ENCODE results near the gene SLC12A2. TPM values are rescaled to one million over a fixed set of nuclear protein-coding genes. Genes with fewer than 3 reads are reported as not detected.

SLC12A2 gene
- total and polyA plus RNA-seq, 3 experiments from 2014 or later, result 7.1 to 18.7 (median 16.7) TPM

- ChIA-PET POLR2A (no interaction called here), CTCF (interaction anchor here (1.0 to 1.2 kb wide), 3 partner anchors 9 to 636 kb away, joined by 3 to 6 read pairs (median 3); no protein-coding TSS in a partner anchor)
- H3K27ac ChIP-seq (ENCODE audit: low read depth, low read length), result no peak overlapping the region
- H3K4me1 Mint-ChIP-seq, result peaks cover 11 to 27% (median 24%) of the 10 kb centered on the region in 3 donors
- H3K36me3 ChIP-seq (ENCODE audit: insufficient read depth, low read length), result no peaks in the 10 kb centered on the region
- no peak for DNase-seq
- no peaks in the 10 kb centered on the region for H3K9me3 Mint-ChIP-seq
- no peak overlapping the region for H3K4me3 Mint-ChIP-seq
- H3K27me3 Mint-ChIP-seq, result peaks cover 1 to 4% of the 10 kb centered on the region in 2 donors
- peaks cover 22% of the 10 kb centered on the region for H3K4me1 ChIP-seq (ENCODE audit: insufficient read depth, low read length)
- H3K36me3 Mint-ChIP-seq, result peaks cover 0 to 2% (median 0%) of the 10 kb centered on the region in 3 donors
- no peak overlapping the region for H3K27ac Mint-ChIP-seq
- no peaks in the 10 kb centered on the region for H3K9me3 ChIP-seq (ENCODE audit: low read length)
- no peaks in the 10 kb centered on the region for H3K27me3 ChIP-seq (ENCODE audit: insufficient read depth, low read length, poor library complexity, severe bottlenecking)
- H3K4me3 ChIP-seq (ENCODE audit: low read length), result no peak overlapping the region
These were observed 116.0 kb downstream of the SLC12A2 start for GRCh38 chr5:128199611-128200010.

DNA sequence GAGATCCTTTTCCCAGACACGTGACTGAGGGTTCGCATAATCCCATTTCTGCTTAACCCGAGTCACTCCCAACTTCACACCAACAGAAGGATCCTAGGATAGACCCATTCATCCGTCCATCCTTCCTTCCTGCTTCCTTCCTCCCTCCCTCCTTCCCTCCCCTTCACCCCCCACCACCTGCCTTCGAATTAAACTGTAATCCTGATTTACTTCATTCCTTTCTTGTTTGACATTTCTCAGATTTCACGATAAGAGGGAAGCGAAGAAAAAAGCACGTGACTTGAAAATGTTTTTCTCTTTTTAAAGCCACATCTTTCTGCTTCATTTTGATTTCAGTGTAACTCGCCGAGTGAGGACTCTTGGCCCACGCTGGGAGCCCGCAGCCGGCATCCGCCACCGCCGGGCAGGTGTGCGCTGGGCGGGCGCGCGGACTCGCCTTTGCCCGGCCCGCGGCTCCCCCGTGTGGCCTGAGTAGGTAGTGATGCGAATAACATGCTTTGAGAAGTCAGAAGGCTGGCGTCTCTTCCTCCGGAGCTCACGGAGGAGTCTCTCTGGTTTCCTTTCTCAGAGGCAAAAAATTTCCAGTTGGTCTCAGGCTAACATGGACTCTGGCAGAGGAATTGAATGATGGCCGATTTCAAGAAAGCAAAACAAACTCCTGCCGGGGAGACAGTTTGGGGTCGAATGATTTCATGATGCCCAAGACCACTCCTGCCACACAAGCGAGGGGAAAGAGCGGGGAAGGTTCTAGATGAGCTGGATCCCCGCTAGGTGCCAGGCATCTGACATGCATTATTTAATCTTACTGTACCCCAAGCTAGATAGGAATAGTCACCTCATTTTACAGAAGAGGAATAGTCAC, 117.7 kb downstream of the SLC12A2 start:
- no peaks in the 10 kb centered on the region for H3K36me3 ChIP-seq (ENCODE audit: insufficient read depth, low read length)
- H3K9me3 ChIP-seq (ENCODE audit: low read length), result no peaks in the 10 kb centered on the region
- Mint-ChIP-seq H3K27ac (peak overlapping the region in 4 of 8 donors; percentile 3 to 35 (median 28)), H3K4me1 (peaks cover 11 to 27% (median 24%) of the 10 kb centered on the region in 3 donors), H3K36me3 (peaks cover 0 to 5% (median 2%) of the 10 kb centered on the region in 3 donors), H3K27me3 (peaks cover 1 to 4% of the 10 kb centered on the region in 2 donors), H3K9me3 (no peaks in the 10 kb centered on the region), H3K4me3 (peak overlapping the region in 6 of 7 donors; percentile 16 to 40 (median 27))
- H3K4me3 ChIP-seq (ENCODE audit: low read length), result no peak overlapping the region
- H3K27ac ChIP-seq (ENCODE audit: low read depth, low read length), result no peak overlapping the region
- peak; percentile 64 to 85 (median 72) for DNase-seq
- H3K4me1 ChIP-seq (ENCODE audit: insufficient read depth, low read length), result peaks cover 22% of the 10 kb centered on the region
- POLR2A ChIA-PET, result no interaction called here
- CTCF ChIA-PET, result interaction anchor here (0.6 to 1.8 kb wide), 19 partner anchors 9 to 640 kb away, joined by 3 to 14 read pairs (median 4); no protein-coding TSS in a partner anchor
- H3K27me3 ChIP-seq (ENCODE audit: insufficient read depth, low read length, poor library complexity, severe bottlenecking), result no peaks in the 10 kb centered on the region

GRCh38 chr5:128202320-128202719, 118.8 kb downstream of the SLC12A2 start:
- CTCF ChIA-PET, result interaction anchor here (0.8 to 1.8 kb wide), 9 partner anchors 9 to 641 kb away, joined by 3 to 14 read pairs (median 7); no protein-coding TSS in a partner anchor
- H3K36me3 Mint-ChIP-seq, result peaks cover 0 to 5% (median under 1%) of the 10 kb centered on the region in 3 donors

GRCh38 chr5:128208436-128208835, 124.9 kb downstream of the SLC12A2 start:
- CTCF ChIA-PET, result interaction anchor here (0.9 to 1.1 kb wide), 3 partner anchors 9 to 645 kb away, joined by 3 read pairs; no protein-coding TSS in a partner anchor
- Histone ChIP-seq H3K9me3 (ENCODE audit: low read length) (no peaks in the 10 kb centered on the region), H3K27me3 (ENCODE audit: insufficient read depth, low read length, poor library complexity, severe bottlenecking) (no peaks in the 10 kb centered on the region), H3K4me1 (ENCODE audit: insufficient read depth, low read length) (no peaks in the 10 kb centered on the region), H3K27ac (ENCODE audit: low read depth, low read length) (no peak overlapping the region), H3K4me3 (ENCODE audit: low read length) (no peak overlapping the region), H3K36me3 (ENCODE audit: insufficient read depth, low read length) (no peaks in the 10 kb centered on the region)
- peaks cover 2 to 3% (median 2%) of the 10 kb centered on the region in 3 donors for H3K4me1 Mint-ChIP-seq
- POLR2A ChIA-PET, result no interaction called here
- H3K27me3 Mint-ChIP-seq, result peaks cover 1 to 17% of the 10 kb centered on the region in 2 donors
- H3K4me3 Mint-ChIP-seq, result no peak overlapping the region
- DNase-seq, result no peak
- H3K9me3 Mint-ChIP-seq, result no peaks in the 10 kb centered on the region
- H3K36me3 Mint-ChIP-seq, result peaks cover 0 to 5% (median 0%) of the 10 kb centered on the region in 3 donors
- H3K27ac Mint-ChIP-seq, result no peak overlapping the region

More at GRCh38 chr5:128202320-128202719, 118.8 kb downstream of the SLC12A2 start:
- no peak for DNase-seq
- Mint-ChIP-seq H3K9me3 (no peaks in the 10 kb centered on the region), H3K27me3 (peaks cover 1 to 9% of the 10 kb centered on the region in 2 donors), H3K27ac (no peak overlapping the region), H3K4me1 (peaks cover 10 to 19% (median 18%) of the 10 kb centered on the region in 3 donors), H3K4me3 (no peak overlapping the region)
- H3K4me3 ChIP-seq (ENCODE audit: low read length), result no peak overlapping the region
- no peaks in the 10 kb centered on the region for H3K9me3 ChIP-seq (ENCODE audit: low read length)
- POLR2A ChIA-PET, result no interaction called here
- no peaks in the 10 kb centered on the region for H3K27me3 ChIP-seq (ENCODE audit: insufficient read depth, low read length, poor library complexity, severe bottlenecking)
- H3K36me3 ChIP-seq (ENCODE audit: insufficient read depth, low read length), result no peaks in the 10 kb centered on the region
- H3K4me1 ChIP-seq (ENCODE audit: insufficient read depth, low read length), result peaks cover 14% of the 10 kb centered on the region
- no peak overlapping the region for H3K27ac ChIP-seq (ENCODE audit: low read depth, low read length)

DNA sequence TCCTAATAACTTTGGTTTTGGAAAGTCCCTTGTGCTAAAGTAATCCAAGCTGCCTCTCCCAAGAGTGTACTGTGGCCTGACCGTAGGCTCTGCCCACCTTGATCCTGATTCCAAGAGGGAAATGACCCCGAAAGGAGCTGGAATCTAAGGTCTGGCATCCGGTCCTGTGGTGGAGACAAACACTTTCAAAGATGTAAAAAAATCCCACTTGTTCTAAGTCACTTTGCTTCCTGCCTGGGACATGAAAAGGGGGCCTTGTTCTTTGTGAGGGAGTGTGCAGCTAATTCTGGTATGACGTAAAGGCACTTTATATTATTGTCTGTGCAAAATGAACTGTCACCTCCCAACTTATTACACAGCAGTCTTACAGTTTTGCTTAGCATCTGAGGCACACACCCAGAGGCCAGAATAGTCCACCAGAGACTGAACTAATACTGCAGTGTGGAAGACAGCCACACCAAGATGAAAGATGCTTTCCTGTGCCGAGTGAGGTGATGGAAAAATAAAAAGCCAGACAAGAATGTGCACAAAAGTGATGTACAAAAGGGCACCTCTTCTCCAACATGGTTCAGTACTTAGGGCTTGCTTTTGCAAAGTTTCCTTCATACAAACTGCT, 128.7 kb downstream of the SLC12A2 start:
- POLR2A ChIA-PET, result no interaction called here
- no peaks in the 10 kb centered on the region for H3K36me3 Mint-ChIP-seq
- peaks cover 2 to 4% (median 3%) of the 10 kb centered on the region in 3 donors for H3K4me1 Mint-ChIP-seq
- Histone ChIP-seq H3K4me3 (ENCODE audit: low read length) (no peak overlapping the region), H3K27ac (ENCODE audit: low read depth, low read length) (no peak overlapping the region), H3K27me3 (ENCODE audit: insufficient read depth, low read length, poor library complexity, severe bottlenecking) (no peaks in the 10 kb centered on the region), H3K4me1 (ENCODE audit: insufficient read depth, low read length) (no peaks in the 10 kb centered on the region), H3K9me3 (ENCODE audit: low read length) (no peaks in the 10 kb centered on the region), H3K36me3 (ENCODE audit: insufficient read depth, low read length) (no peaks in the 10 kb centered on the region)
- DNase-seq, result no peak
- no peaks in the 10 kb centered on the region for H3K9me3 Mint-ChIP-seq
- H3K27ac Mint-ChIP-seq, result no peak overlapping the region
- no peak overlapping the region for H3K4me3 Mint-ChIP-seq
- CTCF ChIA-PET, result interaction anchor here (1.7 kb wide), 1 partner anchor 10 kb away, joined by 10 read pairs; no protein-coding TSS in a partner anchor
- peaks cover 4 to 11% of the 10 kb centered on the region in 2 donors for H3K27me3 Mint-ChIP-seq

- Histone ChIP-seq H3K4me1 (ENCODE audit: insufficient read depth, low read length) (no peaks in the 10 kb centered on the region), H3K27ac (ENCODE audit: low read depth, low read length) (no peak overlapping the region), H3K36me3 (ENCODE audit: insufficient read depth, low read length) (no peaks in the 10 kb centered on the region), H3K27me3 (ENCODE audit: insufficient read depth, low read length, poor library complexity, severe bottlenecking) (no peaks in the 10 kb centered on the region), H3K9me3 (ENCODE audit: low read length) (no peaks in the 10 kb centered on the region), H3K4me3 (ENCODE audit: low read length) (no peak overlapping the region)
- H3K36me3 Mint-ChIP-seq, result no peaks in the 10 kb centered on the region
- H3K9me3 Mint-ChIP-seq, result no peaks in the 10 kb centered on the region
- peaks cover 2 to 4% (median 3%) of the 10 kb centered on the region in 3 donors for H3K4me1 Mint-ChIP-seq
- H3K4me3 Mint-ChIP-seq, result no peak overlapping the region
- H3K27ac Mint-ChIP-seq, result peak overlapping the region in 1 of 8 donors; percentile 7
- POLR2A ChIA-PET, result no interaction called here
- peak in 1 of 5 donors; percentile 16 for DNase-seq
- CTCF ChIA-PET, result no interaction called here
- H3K27me3 Mint-ChIP-seq, result peaks cover 4 to 9% of the 10 kb centered on the region in 2 donors
These were observed 129.8 kb downstream of the SLC12A2 start for GRCh38 chr5:128213340-128213739.

DNA sequence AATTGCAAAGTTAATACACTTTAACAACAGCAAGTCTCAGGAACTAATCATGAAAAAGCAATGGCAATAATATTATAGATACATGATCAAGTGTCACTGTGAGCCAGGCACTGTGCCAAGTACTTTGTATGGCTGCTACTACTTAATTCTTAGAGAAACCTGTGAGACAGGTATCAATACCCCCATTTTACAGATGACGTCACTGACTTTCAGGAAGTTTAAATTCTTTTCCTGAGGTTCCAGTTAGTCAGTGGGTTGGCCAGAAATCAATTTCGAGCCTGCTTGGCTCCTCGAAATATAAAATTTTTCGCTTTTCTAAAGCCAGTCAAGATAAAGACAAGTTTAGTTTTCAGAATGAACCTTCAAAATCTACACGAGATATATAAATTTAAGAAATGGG, 130.3 kb downstream of the SLC12A2 start:
- no peak overlapping the region for H3K4me3 ChIP-seq (ENCODE audit: low read length)
- no peaks in the 10 kb centered on the region for H3K4me1 ChIP-seq (ENCODE audit: insufficient read depth, low read length)
- H3K4me1 Mint-ChIP-seq, result peaks cover 2 to 4% (median 3%) of the 10 kb centered on the region in 3 donors
- no peaks in the 10 kb centered on the region for H3K9me3 Mint-ChIP-seq
- no peak overlapping the region for H3K4me3 Mint-ChIP-seq
- H3K27me3 Mint-ChIP-seq, result peaks cover 3 to 7% of the 10 kb centered on the region in 2 donors
- no peaks in the 10 kb centered on the region for H3K9me3 ChIP-seq (ENCODE audit: low read length)
- no peaks in the 10 kb centered on the region for H3K36me3 ChIP-seq (ENCODE audit: insufficient read depth, low read length)
- H3K36me3 Mint-ChIP-seq, result no peaks in the 10 kb centered on the region
- POLR2A ChIA-PET, result no interaction called here
- no peak overlapping the region for H3K27ac ChIP-seq (ENCODE audit: low read depth, low read length)
- H3K27ac Mint-ChIP-seq, result no peak overlapping the region
- no peak for DNase-seq
- CTCF ChIA-PET, result no interaction called here
- no peaks in the 10 kb centered on the region for H3K27me3 ChIP-seq (ENCODE audit: insufficient read depth, low read length, poor library complexity, severe bottlenecking)

DNA sequence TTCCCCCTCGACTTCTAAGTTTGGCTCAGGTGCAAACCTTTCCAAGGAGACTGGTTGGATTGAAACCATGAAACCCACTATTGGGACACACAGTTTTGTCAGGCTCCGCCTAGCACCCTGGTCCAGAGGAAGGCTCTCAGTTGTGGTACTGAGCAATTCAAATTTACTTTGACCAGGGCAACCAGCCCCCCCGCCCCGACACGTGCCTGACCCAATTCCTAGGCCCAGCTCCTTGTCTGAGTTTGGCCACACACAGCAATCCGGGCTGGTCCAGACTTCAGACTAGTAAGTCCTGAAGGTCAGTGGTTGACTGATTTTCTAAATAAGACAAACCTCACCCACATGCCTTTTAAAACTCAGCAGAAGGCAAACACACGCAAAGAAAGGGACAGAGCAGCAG, 132.7 kb downstream of the SLC12A2 start:
- CTCF ChIA-PET, result no interaction called here
- POLR2A ChIA-PET, result no interaction called here
- no peaks in the 10 kb centered on the region for H3K36me3 Mint-ChIP-seq
- peaks cover 2 to 4% (median 3%) of the 10 kb centered on the region in 3 donors for H3K4me1 Mint-ChIP-seq
- peaks cover 3 to 4% of the 10 kb centered on the region in 2 donors for H3K27me3 Mint-ChIP-seq
- Histone ChIP-seq H3K4me1 (ENCODE audit: insufficient read depth, low read length) (no peaks in the 10 kb centered on the region), H3K9me3 (ENCODE audit: low read length) (no peaks in the 10 kb centered on the region), H3K4me3 (ENCODE audit: low read length) (no peak overlapping the region), H3K27ac (ENCODE audit: low read depth, low read length) (no peak overlapping the region), H3K36me3 (ENCODE audit: insufficient read depth, low read length) (no peaks in the 10 kb centered on the region), H3K27me3 (ENCODE audit: insufficient read depth, low read length, poor library complexity, severe bottlenecking) (no peaks in the 10 kb centered on the region)
- H3K27ac Mint-ChIP-seq, result no peak overlapping the region
- no peak for DNase-seq
- no peaks in the 10 kb centered on the region for H3K9me3 Mint-ChIP-seq
- H3K4me3 Mint-ChIP-seq, result no peak overlapping the region

Data from CD8-positive, alpha-beta memory T cell (primary cell).